K562 (cell line): ENCODE measurements around the gene ADGRB2. TPM values are rescaled to one million over a fixed set of nuclear protein-coding genes. Genes with fewer than 3 reads are reported as not detected.

Experiments
- ATAC-seq: fragments of 200-7000 bp; cut with Tn5 transposase; 3 replicates; pipeline ENCODE4 v1.9.1; 2020; ENCODE audit warnings: moderate library complexity
- BruUV-seq: library from RNA; stranded (reverse); fragments of 400-500 nt; replicated peaks from 2 replicates; lab custom pipeline; 2021; lab: Mats Ljungman, UMichigan
- CTCF ChIA-PET: fragments of 300-600 bp; formaldehyde crosslinking; extraction: SDS; loops from one replicate; lab custom pipeline; 2021; ENCODE audit warnings: low intra/inter-chr PET ratio; lab: Yijun Ruan, JAX
- POLR2A ChIA-PET: fragments of 300-600, 350-650 bp; sonication (Branson Sonifier 250); formaldehyde crosslinking; extraction: SDS; loops from one replicate; lab custom pipeline; 2021; ENCODE audit warnings: antibody characterized with exemption, inconsistent platforms; lab: Yijun Ruan, JAX
- DNase-seq, 4 experiments: peaks; one replicate each; pipeline versions ENCODE4 v3.0.0 to v3.0.0-alpha.2; 2011 to 2018; ENCODE audit warnings: low spot score in 3 of 4, mixed read lengths in 3 of 4; ENCODE audit errors: extremely low read depth in 1 of 4
- FAIRE-seq: peaks from 2 replicates; lab custom pipeline; 2011; peaks lifted over from hg19 to GRCh38; lab: Jason Lieb, UNC
- H2AFZ ChIP-seq: 2 replicates; pipeline ENCODE4 v1.6.0; 2011; ENCODE audit warnings: low read depth, low read length, control low read depth, inconsistent platforms
- H3K27ac ChIP-seq: fragments of 200-600 bp; 3 replicates; pipeline ENCODE4 v1.8.0; 2011; ENCODE audit warnings: low read depth, mild to moderate bottlenecking, control low read depth, inconsistent platforms, low read length, moderate library complexity, mixed read lengths; ENCODE audit errors: extremely low read depth
- H3K27me3 ChIP-seq, 2 experiments: fragments of 300-600 bp in 1 of 2; 2 replicates in 1 of 2; 3 replicates in 1 of 2; pipeline versions ENCODE4 v1.6.0 to v1.8.0; 2011; ENCODE audit warnings: inconsistent platforms in 2 of 2, low read length in 2 of 2, mild to moderate bottlenecking in 1 of 2, mixed read lengths in 1 of 2, moderate library complexity in 1 of 2; ENCODE audit not compliant: control insufficient read depth in 2 of 2, insufficient read depth in 2 of 2
- H3K36me3 ChIP-seq: fragments of 300-600 bp; 3 replicates; pipeline ENCODE4 v1.8.0; 2011; ENCODE audit warnings: mild to moderate bottlenecking, low read length, inconsistent platforms; ENCODE audit not compliant: control insufficient read depth, insufficient read depth
- H3K4me1 ChIP-seq, 2 experiments: fragments of 200-600 bp in 1 of 2; replicated peaks in 1 of 2; 2 replicates in 1 of 2; 3 replicates in 1 of 2; pipeline versions ENCODE4 v1.5.1 to v1.8.0; 2011; ENCODE audit warnings: inconsistent platforms in 2 of 2, low read length in 2 of 2, mild to moderate bottlenecking in 1 of 2, mixed read lengths in 1 of 2, moderate library complexity in 1 of 2; ENCODE audit not compliant: control insufficient read depth in 2 of 2, insufficient read depth in 2 of 2
- H3K4me2 ChIP-seq: 2 replicates; pipeline ENCODE4 v1.6.1; 2011; ENCODE audit warnings: low read length, control low read depth, inconsistent platforms, mixed read lengths; ENCODE audit not compliant: insufficient read depth
- H3K4me3 ChIP-seq: fragments of 200-600 bp; sonication (generic), shearing (Covaris generic); 2 replicates; pipeline ENCODE4 v1.5.1; 2016; ENCODE audit warnings: control low read depth, inconsistent platforms
- H3K79me2 ChIP-seq: fragments of 200-600 bp; 3 replicates; pipeline ENCODE4 v1.8.0; 2011; ENCODE audit warnings: low read length, inconsistent platforms; ENCODE audit not compliant: control insufficient read depth, insufficient read depth
- H3K9ac ChIP-seq, 2 experiments: 2 replicates each; pipeline versions ENCODE4 v1.6.0 to v1.6.1; 2011; ENCODE audit warnings: low read depth in 2 of 2, low read length in 2 of 2, control low read depth in 1 of 2, inconsistent platforms in 1 of 2, mild to moderate bottlenecking in 1 of 2, mixed read lengths in 1 of 2; ENCODE audit not compliant: insufficient read depth in 1 of 2
- H3K9me1 ChIP-seq: one replicate; pipeline ENCODE4 v1.6.0; 2011; ENCODE audit warnings: inconsistent platforms, mild to moderate bottlenecking, low read length, moderate library complexity; ENCODE audit not compliant: control insufficient read depth, insufficient read depth
- H3K9me3 ChIP-seq: replicated peaks from 2 replicates; pipeline ENCODE4 v1.5.1; 2011; ENCODE audit warnings: low read depth, low read length, inconsistent platforms; ENCODE audit not compliant: control insufficient read depth, insufficient read depth
- H4K20me1 ChIP-seq: replicated peaks from 2 replicates; pipeline ENCODE4 v1.6.1; 2011; ENCODE audit warnings: low read length, inconsistent platforms, mixed read lengths; ENCODE audit not compliant: control insufficient read depth, insufficient read depth
- CBX8 ChIP-seq: fragments of 200-600 bp; sonication (generic); IDR thresholded peaks from 2 replicates; pipeline ENCODE4 v1.6.1; 2012; ENCODE audit warnings: borderline replicate concordance, mixed run types, low read depth, mild to moderate bottlenecking, moderate library complexity, mixed read lengths, low read length, control low read depth, inconsistent platforms; ENCODE audit not compliant: poor library complexity, severe bottlenecking; ENCODE audit errors: extremely low read depth
- CCNT2 ChIP-seq: IDR thresholded peaks from 2 replicates; pipeline ENCODE4 v1.6.1; 2011; ENCODE audit warnings: borderline replicate concordance, low read depth, mild to moderate bottlenecking, moderate library complexity, mixed read lengths, low read length; ENCODE audit not compliant: insufficient read length; ENCODE audit errors: extremely low read depth
- KDM5B ChIP-seq: fragments of 200-600 bp; sonication (generic); IDR thresholded peaks from 2 replicates; pipeline ENCODE4 v1.6.1; 2012; ENCODE audit warnings: low read depth, mild to moderate bottlenecking, moderate library complexity, low read length, control low read depth, inconsistent platforms; ENCODE audit not compliant: insufficient replicate concordance
- WGBS: fragments of 100-300 bp; shearing (Covaris generic); methylation state at CpG from one replicate; pipeline ENCODE4 v1.1.6; 2016; ENCODE audit warnings: low coverage, mixed read lengths; ENCODE audit not compliant: insufficient coverage; ENCODE audit errors: missing lambda C conversion rate; 5-methylcytosine and 5-hydroxymethylcytosine counted together
- in situ Hi-C: fragments of 300-500 bp; cut with MboI; formaldehyde crosslinking; loops from 4 replicates; pipeline ENCODE4 v1.15.0; 2018; ENCODE audit warnings: inconsistent platforms, mixed read lengths
- intact Hi-C: fragments of 100-400 bp; cut with micrococcal nuclease; formaldehyde crosslinking; loops from 2 replicates; pipeline ENCODE4 v1.14.2; 2022
- polyA plus RNA-seq, 8 experiments: library from polyadenylated mRNA; depleted of rRNA in 4 of 8; stranded (reverse) in 5 of 8; unstranded in 3 of 8; fragments of >200 nt; fragmentation: Nextera tagmentation in 2 of 8; fragmentation: Illumina TruSeq in 1 of 8; extraction: Ambion mirVana in 2 of 8; extraction: Trizol in 1 of 8; gene quantifications; 2 replicates each; pipeline versions ENCODE4 v1.2.1 to v1.2.3, GENCODE V29; 2011 to 2014; ENCODE audit warnings: inconsistent platforms in 1 of 8, missing spikeins in 1 of 8
- total RNA-seq, 7 experiments: library from RNA; depleted of rRNA in 6 of 7; stranded (reverse); fragments of >200 nt in 6 of 7; fragmentation: Illumina TruSeq in 2 of 7; extraction: Trizol in 2 of 7; gene quantifications; 2 replicates each; pipeline versions ENCODE4 v1.2.1 to v1.2.3, GENCODE V29; 2011 to 2021; ENCODE audit warnings: low replicate concordance in 1 of 7

The ADGRB2 gene
- total and polyA plus RNA-seq, 9 of the 15 experiments (the other 6 are each of a cell fraction or from before 2014, with no cell fraction given): 0.04 to 0.23 (median 0.20) TPM; not detected in 2

DNA sequence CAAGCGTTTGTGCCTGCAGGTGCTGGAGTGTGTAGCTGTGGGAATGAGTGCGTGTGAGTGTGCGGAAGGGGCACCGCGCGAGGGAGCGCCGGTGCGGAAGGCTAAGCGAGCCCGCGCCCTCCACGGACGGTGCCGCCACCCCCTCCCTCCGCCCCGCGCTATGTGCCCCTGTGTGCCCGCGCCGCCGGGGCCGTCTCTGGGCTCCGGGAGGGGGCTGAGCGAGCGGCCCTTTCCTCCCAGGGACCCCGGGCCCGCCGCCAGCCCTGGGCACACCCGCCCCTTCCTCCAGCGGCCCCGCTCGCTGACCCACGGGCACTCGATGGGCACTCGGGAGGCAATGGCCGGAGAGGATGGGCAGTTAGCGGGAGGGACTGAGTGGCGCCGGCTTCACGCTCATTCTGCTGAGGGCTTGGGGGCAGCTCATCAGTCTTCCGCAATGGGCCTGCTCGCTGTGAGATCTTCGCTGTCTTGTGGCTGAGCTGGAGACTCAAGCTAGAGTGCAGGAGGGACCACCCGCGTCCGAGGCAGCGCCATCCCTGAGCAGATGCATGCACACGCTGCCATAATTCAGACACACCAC is 8.6 kb upstream of the ADGRB2 start:
- WGBS: 41% methylated on average over 45 of the region's 49 CpGs
- in situ Hi-C loops: no loop called here
- ChIA-PET POLR2A (interaction anchor here (0.6 kb wide), 1 partner anchor 232 kb away, joined by 3 read pairs; no protein-coding TSS in a partner anchor), CTCF (no interaction called here)
- FAIRE-seq: no peak
- Histone ChIP-seq H2AFZ (no peak overlapping the region), H3K27me3 (peaks cover 13 to 55% of the 10 kb centered on the region in 2 experiments; a peak in 4 of 5 replicates), H4K20me1 (peaks cover 23% of the 10 kb centered on the region), H3K4me3 (no peak overlapping the region), H3K4me2 (no peak overlapping the region), H3K27ac (no peak overlapping the region), H3K36me3 (no peaks in the 10 kb centered on the region), H3K9me1 (no peaks in the 10 kb centered on the region), H3K9me3 (no peaks in the 10 kb centered on the region), H3K79me2 (no peaks in the 10 kb centered on the region), H3K4me1 (peaks cover 21 to 32% of the 10 kb centered on the region in 2 experiments), H3K9ac (no peak overlapping the region)
- no peak for DNase-seq
- intact Hi-C loops: no loop called here
- BruUV-seq: no TSS peak
- no peak for TF ChIP-seq CCNT2
- TF ChIP-seq KDM5B: no peak
- TF ChIP-seq CBX8: no peak
- no peak for ATAC-seq
